ENCODE results near the gene KCNE1.
A peak's percentile ranks its signal among the peaks of the same experiment; 100 is the strongest.

KCNE1 gene

GRCh38 chr21:34524646-34525601, 12.9 kb upstream of the KCNE1 start:
- H3K36me3 ChIP-seq (ENCODE audit: control insufficient read depth, insufficient read depth, low read length) = peaks cover 2% of the 10 kb centered on the region
- H3K4me2 ChIP-seq (ENCODE audit: low read length) = peak overlapping the region; percentile 92
- H3K27me3 ChIP-seq (ENCODE audit: control insufficient read depth, insufficient read depth, low read length) = no peaks in the 10 kb centered on the region
- TF ChIP-seq, protein P1, sequence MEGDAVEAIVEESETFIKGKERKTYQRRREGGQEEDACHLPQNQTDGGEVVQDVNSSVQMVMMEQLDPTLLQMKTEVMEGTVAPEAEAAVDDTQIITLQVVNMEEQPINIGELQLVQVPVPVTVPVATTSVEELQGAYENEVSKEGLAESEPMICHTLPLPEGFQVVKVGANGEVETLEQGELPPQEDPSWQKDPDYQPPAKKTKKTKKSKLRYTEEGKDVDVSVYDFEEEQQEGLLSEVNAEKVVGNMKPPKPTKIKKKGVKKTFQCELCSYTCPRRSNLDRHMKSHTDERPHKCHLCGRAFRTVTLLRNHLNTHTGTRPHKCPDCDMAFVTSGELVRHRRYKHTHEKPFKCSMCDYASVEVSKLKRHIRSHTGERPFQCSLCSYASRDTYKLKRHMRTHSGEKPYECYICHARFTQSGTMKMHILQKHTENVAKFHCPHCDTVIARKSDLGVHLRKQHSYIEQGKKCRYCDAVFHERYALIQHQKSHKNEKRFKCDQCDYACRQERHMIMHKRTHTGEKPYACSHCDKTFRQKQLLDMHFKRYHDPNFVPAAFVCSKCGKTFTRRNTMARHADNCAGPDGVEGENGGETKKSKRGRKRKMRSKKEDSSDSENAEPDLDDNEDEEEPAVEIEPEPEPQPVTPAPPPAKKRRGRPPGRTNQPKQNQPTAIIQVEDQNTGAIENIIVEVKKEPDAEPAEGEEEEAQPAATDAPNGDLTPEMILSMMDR (IDR thresholded peaks at IDR 0.05) = no peak
- H3K27ac ChIP-seq = peak overlapping the region; percentile 100
- peak overlapping the region; percentile 70 for H3K9ac ChIP-seq
- H3K9me3 ChIP-seq (ENCODE audit: control insufficient read depth, low read length) = no peaks in the 10 kb centered on the region
- H3K79me2 ChIP-seq = peaks cover 19% of the 10 kb centered on the region
- H3K4me1 ChIP-seq = peaks cover 37% of the 10 kb centered on the region
- peak overlapping the region; percentile 95 for H3K4me3 ChIP-seq (ENCODE audit: low read depth, low read length)
- no peak overlapping the region for H2AFZ ChIP-seq

GRCh38 chr21:34523019-34523555, 11.1 kb upstream of the KCNE1 start:
- peak overlapping the region; percentile 100 for H3K27ac ChIP-seq
- no peaks in the 10 kb centered on the region for H3K27me3 ChIP-seq (ENCODE audit: control insufficient read depth, insufficient read depth, low read length)
- H3K4me2 ChIP-seq (ENCODE audit: low read length) = peak overlapping the region; percentile 92
- H3K9me3 ChIP-seq (ENCODE audit: control insufficient read depth, low read length) = no peaks in the 10 kb centered on the region
- H3K9ac ChIP-seq = peak overlapping the region; percentile 70
- no peak overlapping the region for H2AFZ ChIP-seq
- peaks cover 34% of the 10 kb centered on the region for H3K4me1 ChIP-seq
- H3K36me3 ChIP-seq (ENCODE audit: control insufficient read depth, insufficient read depth, low read length) = peaks cover 2% of the 10 kb centered on the region
- H3K79me2 ChIP-seq = peaks cover 19% of the 10 kb centered on the region
- peak overlapping the region; percentile 95 for H3K4me3 ChIP-seq (ENCODE audit: low read depth, low read length)
- TF ChIP-seq, protein P1 (IDR thresholded peaks at IDR 0.05) = no peak

- peaks cover 35% of the 10 kb centered on the region for H3K4me1 ChIP-seq
Measured at GRCh38 chr21:34522284-34522683, 10.3 kb upstream of the KCNE1 start.

DNA sequence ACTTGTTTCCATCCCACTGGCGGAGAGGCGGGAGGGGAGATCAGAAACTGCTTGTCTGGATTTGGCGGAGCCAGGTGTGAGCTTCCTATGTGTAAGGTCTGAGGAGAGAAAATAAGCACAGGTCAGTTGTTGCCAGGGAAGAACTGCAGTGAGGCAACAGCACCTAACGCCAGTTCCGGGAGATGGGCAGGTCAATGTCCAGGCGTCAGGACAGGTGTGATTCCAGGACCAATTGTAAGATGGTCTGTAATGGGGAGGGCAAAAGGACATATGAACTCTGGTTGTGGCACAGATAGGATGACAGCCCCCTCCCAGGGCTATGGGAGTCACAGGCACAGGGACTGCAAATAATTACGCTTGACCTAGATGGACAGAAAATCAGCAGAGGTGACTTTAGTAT, 9.6 kb upstream of the KCNE1 start:
- Histone ChIP-seq H3K79me2 (peaks cover 19% of the 10 kb centered on the region), H2AFZ (no peak overlapping the region), H3K27ac (peak overlapping the region; percentile 100), H3K27me3 (ENCODE audit: control insufficient read depth, insufficient read depth, low read length) (no peaks in the 10 kb centered on the region), H3K4me2 (ENCODE audit: low read length) (peak overlapping the region; percentile 92), H3K4me3 (ENCODE audit: low read depth, low read length) (peak overlapping the region; percentile 58), H3K4me1 (peaks cover 40% of the 10 kb centered on the region), H3K9me3 (ENCODE audit: control insufficient read depth, low read length) (no peaks in the 10 kb centered on the region), H3K9ac (peak overlapping the region; percentile 87), H3K36me3 (ENCODE audit: control insufficient read depth, insufficient read depth, low read length) (peaks cover 2% of the 10 kb centered on the region)
- TF ChIP-seq, protein P1 (IDR thresholded peaks at IDR 0.05) = no peak

More at GRCh38 chr21:34522284-34522683, 10.3 kb upstream of the KCNE1 start:
- TF ChIP-seq, protein P1 (IDR thresholded peaks at IDR 0.05) = no peak
- Histone ChIP-seq H3K9me3 (ENCODE audit: control insufficient read depth, low read length) (no peaks in the 10 kb centered on the region), H3K27me3 (ENCODE audit: control insufficient read depth, insufficient read depth, low read length) (no peaks in the 10 kb centered on the region), H3K27ac (peak overlapping the region; percentile 100), H3K36me3 (ENCODE audit: control insufficient read depth, insufficient read depth, low read length) (peaks cover 2% of the 10 kb centered on the region), H3K4me3 (ENCODE audit: low read depth, low read length) (peak overlapping the region; percentile 58), H3K9ac (peak overlapping the region; percentile 87), H2AFZ (no peak overlapping the region), H3K79me2 (peaks cover 19% of the 10 kb centered on the region), H3K4me2 (ENCODE audit: low read length) (peak overlapping the region; percentile 92)

Measured in parathyroid adenoma (tissue), 2 donors.